WTC11 (cell line): ENCODE data around the gene INPP5A. TPM values are rescaled to one million over a fixed set of nuclear protein-coding genes. Genes with fewer than 3 reads are reported as not detected.

Experiments used
- ATAC-seq: fragments of 200-7000 bp; cut with Tn5 transposase; 2 replicates; pipeline ENCODE4 v1.10.0; 2021; ENCODE audit warnings: mild to moderate bottlenecking, moderate library complexity
- CTCF ChIA-PET: fragments of 300-600 bp; sonication (Branson Sonifier 250); formaldehyde crosslinking; loops from one replicate; lab custom pipeline; 2021; ENCODE audit warnings: antibody characterized with exemption; lab: Charles Lee
- POLR2A ChIA-PET: fragments of 350-600 bp; sonication (Branson Sonifier 250); formaldehyde crosslinking; loops from one replicate; lab custom pipeline; 2021; ENCODE audit warnings: antibody characterized with exemption; lab: Charles Lee
- DNase-seq: peaks from one replicate; pipeline ENCODE4 v3.0.0; 2021; ENCODE audit warnings: low spot score
- H3K27ac Mint-ChIP-seq: 2 replicates; pipeline ENCODE4 v1.8.0; 2021; ENCODE audit warnings: mixed read lengths
- H3K27me3 Mint-ChIP-seq: 2 replicates; pipeline ENCODE4 v1.8.0; 2021; ENCODE audit warnings: low read depth, mild to moderate bottlenecking, moderate library complexity, mixed read lengths
- H3K36me3 Mint-ChIP-seq: 2 replicates; pipeline ENCODE4 v1.8.0; 2021; ENCODE audit warnings: mixed read lengths
- H3K4me1 Mint-ChIP-seq: 2 replicates; pipeline ENCODE4 v1.8.0; 2022; ENCODE audit warnings: mixed read lengths
- H3K4me3 Mint-ChIP-seq: 2 replicates; pipeline ENCODE4 v1.8.0; 2021; ENCODE audit warnings: mild to moderate bottlenecking, moderate library complexity, mixed read lengths
- H3K9me3 Mint-ChIP-seq: 2 replicates; pipeline ENCODE4 v1.8.0; 2021; ENCODE audit warnings: mixed read lengths
- FOXP1 ChIP-seq: sonication (generic); formaldehyde crosslinking; IDR thresholded peaks from 2 replicates; pipeline ENCODE4 v1.8.0; 2022; ENCODE audit warnings: missing genetic modification reagents, mild to moderate bottlenecking, moderate library complexity, borderline replicate concordance
- GRHL2 ChIP-seq: fragments of 250-450 bp; sonication (Bioruptor Pico); IDR thresholded peaks from 2 replicates; pipeline ENCODE4 v1.8.0; 2022; ENCODE audit warnings: mild to moderate bottlenecking, moderate library complexity; ENCODE audit not compliant: insufficient replicate concordance, severe bottlenecking
- HMGA2 ChIP-seq: fragments of 250-450 bp; sonication (Bioruptor Pico); IDR thresholded peaks from 2 replicates; pipeline ENCODE4 v1.4.0; 2021; ENCODE audit warnings: mild to moderate bottlenecking, moderate library complexity
- MYBL2 ChIP-seq: sonication (generic); formaldehyde crosslinking; IDR thresholded peaks from 2 replicates; pipeline ENCODE4 v1.8.1; 2023; ENCODE audit warnings: mild to moderate bottlenecking, moderate library complexity, missing genetic modification reagents
- PRRX2 ChIP-seq: fragments of 250-450 bp; sonication (Bioruptor Pico); IDR thresholded peaks from 2 replicates; pipeline ENCODE4 v1.8.0; 2021; ENCODE audit warnings: mild to moderate bottlenecking
- SP1 ChIP-seq: sonication (generic); formaldehyde crosslinking; conservative IDR thresholded peaks from 2 replicates; pipeline ENCODE4 v1.8.1; 2022; ENCODE audit warnings: missing genetic modification reagents
- TEAD4 ChIP-seq: sonication (generic); formaldehyde crosslinking; IDR thresholded peaks from 2 replicates; pipeline ENCODE4 v1.8.0; 2022; ENCODE audit warnings: mild to moderate bottlenecking, missing genetic modification reagents
- ZNF232 ChIP-seq: sonication (generic); formaldehyde crosslinking; IDR thresholded peaks from 2 replicates; pipeline ENCODE4 v1.8.0; 2022; ENCODE audit warnings: mild to moderate bottlenecking, missing genetic modification reagents
- ZNF416 ChIP-seq: fragments of 250-450 bp; sonication (Bioruptor Pico); IDR thresholded peaks from 2 replicates; pipeline ENCODE4 v1.9.0; 2021; ENCODE audit warnings: mild to moderate bottlenecking, inconsistent platforms
- total RNA-seq: library from RNA; stranded (reverse); gene quantifications from 3 replicates; pipeline ENCODE4 v1.2.3, GENCODE V29; 2021
- TF ChIP-seq, protein P1 (sequence below): sonication (generic); formaldehyde crosslinking; IDR thresholded peaks from 2 replicates; pipeline ENCODE4 v1.8.0; 2022; ENCODE audit warnings: mild to moderate bottlenecking, missing genetic modification reagents
- TF ChIP-seq, protein P2 (sequence below): sonication (generic); formaldehyde crosslinking; IDR thresholded peaks from 2 replicates; pipeline ENCODE4 v1.8.1; 2023; ENCODE audit warnings: mild to moderate bottlenecking, missing genetic modification reagents
- TF ChIP-seq, protein P3 (sequence below): sonication (generic); formaldehyde crosslinking; IDR thresholded peaks from 2 replicates; pipeline ENCODE4 v1.8.1; 2022; ENCODE audit warnings: low read depth, mild to moderate bottlenecking, moderate library complexity, missing genetic modification reagents, borderline replicate concordance
- TF ChIP-seq, protein P4 (sequence below): sonication (generic); formaldehyde crosslinking; IDR thresholded peaks from 2 replicates; pipeline ENCODE4 v1.8.0; 2023; ENCODE audit warnings: missing genetic modification reagents, mild to moderate bottlenecking, borderline replicate concordance
- TF ChIP-seq, protein P5 (sequence below): sonication (generic); formaldehyde crosslinking; IDR thresholded peaks from 2 replicates; pipeline ENCODE4 v1.8.0; 2023; ENCODE audit warnings: missing genetic modification reagents
- TF ChIP-seq, protein P6 (sequence below): sonication (generic); formaldehyde crosslinking; IDR thresholded peaks from 2 replicates; pipeline ENCODE4 v1.8.1; 2022; ENCODE audit warnings: mild to moderate bottlenecking, missing genetic modification reagents, moderate library complexity, borderline replicate concordance

The INPP5A gene
- total RNA-seq, 1 experiment from 2014 or later = 22.1 TPM

DNA sequence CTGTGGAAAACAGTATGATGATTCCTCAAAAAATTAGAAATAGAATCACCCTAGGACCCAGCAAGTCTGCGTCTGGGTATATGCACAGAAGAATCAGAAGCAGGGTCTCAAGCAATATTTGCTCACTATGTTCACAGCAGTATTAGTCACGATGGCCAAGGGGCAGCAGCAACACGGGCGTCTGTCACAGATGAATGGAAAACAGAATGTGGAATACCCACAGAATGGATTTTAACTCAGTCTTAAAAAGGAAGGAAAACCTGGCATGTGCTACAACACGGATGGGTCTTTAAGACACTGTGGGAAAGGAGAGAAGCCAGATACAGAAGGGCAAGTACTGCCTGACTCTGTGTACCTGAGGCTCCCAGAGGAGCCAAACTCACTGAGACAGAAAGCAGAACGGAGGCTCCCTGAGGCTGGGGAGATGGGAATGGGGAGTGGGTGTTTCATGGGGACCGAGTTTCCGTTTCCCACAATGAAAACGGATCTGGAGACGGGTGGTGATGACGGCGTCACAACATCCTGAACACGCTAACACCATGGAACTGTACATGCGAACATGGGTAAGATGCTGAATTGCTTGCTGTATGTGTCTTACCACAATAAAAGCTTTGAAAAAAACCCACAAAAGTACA lies 36.7 kb upstream of the INPP5A start:
- TF ChIP-seq, protein P1, sequence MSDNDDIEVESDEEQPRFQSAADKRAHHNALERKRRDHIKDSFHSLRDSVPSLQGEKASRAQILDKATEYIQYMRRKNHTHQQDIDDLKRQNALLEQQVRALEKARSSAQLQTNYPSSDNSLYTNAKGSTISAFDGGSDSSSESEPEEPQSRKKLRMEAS (CRISPR knock-in tag) = no peak
- TF ChIP-seq, protein P2, sequence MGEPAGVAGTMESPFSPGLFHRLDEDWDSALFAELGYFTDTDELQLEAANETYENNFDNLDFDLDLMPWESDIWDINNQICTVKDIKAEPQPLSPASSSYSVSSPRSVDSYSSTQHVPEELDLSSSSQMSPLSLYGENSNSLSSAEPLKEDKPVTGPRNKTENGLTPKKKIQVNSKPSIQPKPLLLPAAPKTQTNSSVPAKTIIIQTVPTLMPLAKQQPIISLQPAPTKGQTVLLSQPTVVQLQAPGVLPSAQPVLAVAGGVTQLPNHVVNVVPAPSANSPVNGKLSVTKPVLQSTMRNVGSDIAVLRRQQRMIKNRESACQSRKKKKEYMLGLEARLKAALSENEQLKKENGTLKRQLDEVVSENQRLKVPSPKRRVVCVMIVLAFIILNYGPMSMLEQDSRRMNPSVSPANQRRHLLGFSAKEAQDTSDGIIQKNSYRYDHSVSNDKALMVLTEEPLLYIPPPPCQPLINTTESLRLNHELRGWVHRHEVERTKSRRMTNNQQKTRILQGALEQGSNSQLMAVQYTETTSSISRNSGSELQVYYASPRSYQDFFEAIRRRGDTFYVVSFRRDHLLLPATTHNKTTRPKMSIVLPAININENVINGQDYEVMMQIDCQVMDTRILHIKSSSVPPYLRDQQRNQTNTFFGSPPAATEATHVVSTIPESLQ (CRISPR knock-in tag) = no peak
- no peak for TF ChIP-seq HMGA2 (CRISPR knock-in tag)
- TF ChIP-seq, protein P3, sequence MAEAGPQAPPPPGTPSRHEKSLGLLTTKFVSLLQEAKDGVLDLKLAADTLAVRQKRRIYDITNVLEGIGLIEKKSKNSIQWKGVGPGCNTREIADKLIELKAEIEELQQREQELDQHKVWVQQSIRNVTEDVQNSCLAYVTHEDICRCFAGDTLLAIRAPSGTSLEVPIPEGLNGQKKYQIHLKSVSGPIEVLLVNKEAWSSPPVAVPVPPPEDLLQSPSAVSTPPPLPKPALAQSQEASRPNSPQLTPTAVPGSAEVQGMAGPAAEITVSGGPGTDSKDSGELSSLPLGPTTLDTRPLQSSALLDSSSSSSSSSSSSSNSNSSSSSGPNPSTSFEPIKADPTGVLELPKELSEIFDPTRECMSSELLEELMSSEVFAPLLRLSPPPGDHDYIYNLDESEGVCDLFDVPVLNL = no peak
- no peak for TF ChIP-seq PRRX2 (CRISPR knock-in tag)
- TF ChIP-seq ZNF416 (CRISPR knock-in tag) = no peak
- TF ChIP-seq FOXP1 (CRISPR knock-in tag) = no peak
- TF ChIP-seq TEAD4 = no peak
- TF ChIP-seq, protein P4, sequence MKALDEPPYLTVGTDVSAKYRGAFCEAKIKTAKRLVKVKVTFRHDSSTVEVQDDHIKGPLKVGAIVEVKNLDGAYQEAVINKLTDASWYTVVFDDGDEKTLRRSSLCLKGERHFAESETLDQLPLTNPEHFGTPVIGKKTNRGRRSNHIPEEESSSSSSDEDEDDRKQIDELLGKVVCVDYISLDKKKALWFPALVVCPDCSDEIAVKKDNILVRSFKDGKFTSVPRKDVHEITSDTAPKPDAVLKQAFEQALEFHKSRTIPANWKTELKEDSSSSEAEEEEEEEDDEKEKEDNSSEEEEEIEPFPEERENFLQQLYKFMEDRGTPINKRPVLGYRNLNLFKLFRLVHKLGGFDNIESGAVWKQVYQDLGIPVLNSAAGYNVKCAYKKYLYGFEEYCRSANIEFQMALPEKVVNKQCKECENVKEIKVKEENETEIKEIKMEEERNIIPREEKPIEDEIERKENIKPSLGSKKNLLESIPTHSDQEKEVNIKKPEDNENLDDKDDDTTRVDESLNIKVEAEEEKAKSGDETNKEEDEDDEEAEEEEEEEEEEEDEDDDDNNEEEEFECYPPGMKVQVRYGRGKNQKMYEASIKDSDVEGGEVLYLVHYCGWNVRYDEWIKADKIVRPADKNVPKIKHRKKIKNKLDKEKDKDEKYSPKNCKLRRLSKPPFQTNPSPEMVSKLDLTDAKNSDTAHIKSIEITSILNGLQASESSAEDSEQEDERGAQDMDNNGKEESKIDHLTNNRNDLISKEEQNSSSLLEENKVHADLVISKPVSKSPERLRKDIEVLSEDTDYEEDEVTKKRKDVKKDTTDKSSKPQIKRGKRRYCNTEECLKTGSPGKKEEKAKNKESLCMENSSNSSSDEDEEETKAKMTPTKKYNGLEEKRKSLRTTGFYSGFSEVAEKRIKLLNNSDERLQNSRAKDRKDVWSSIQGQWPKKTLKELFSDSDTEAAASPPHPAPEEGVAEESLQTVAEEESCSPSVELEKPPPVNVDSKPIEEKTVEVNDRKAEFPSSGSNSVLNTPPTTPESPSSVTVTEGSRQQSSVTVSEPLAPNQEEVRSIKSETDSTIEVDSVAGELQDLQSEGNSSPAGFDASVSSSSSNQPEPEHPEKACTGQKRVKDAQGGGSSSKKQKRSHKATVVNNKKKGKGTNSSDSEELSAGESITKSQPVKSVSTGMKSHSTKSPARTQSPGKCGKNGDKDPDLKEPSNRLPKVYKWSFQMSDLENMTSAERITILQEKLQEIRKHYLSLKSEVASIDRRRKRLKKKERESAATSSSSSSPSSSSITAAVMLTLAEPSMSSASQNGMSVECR (CRISPR knock-in tag) = no peak
- TF ChIP-seq, protein P5, sequence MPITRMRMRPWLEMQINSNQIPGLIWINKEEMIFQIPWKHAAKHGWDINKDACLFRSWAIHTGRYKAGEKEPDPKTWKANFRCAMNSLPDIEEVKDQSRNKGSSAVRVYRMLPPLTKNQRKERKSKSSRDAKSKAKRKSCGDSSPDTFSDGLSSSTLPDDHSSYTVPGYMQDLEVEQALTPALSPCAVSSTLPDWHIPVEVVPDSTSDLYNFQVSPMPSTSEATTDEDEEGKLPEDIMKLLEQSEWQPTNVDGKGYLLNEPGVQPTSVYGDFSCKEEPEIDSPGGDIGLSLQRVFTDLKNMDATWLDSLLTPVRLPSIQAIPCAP (CRISPR knock-in tag) = no peak
- no peak for TF ChIP-seq ZNF232 (CRISPR knock-in tag)
- TF ChIP-seq SP1 (CRISPR knock-in tag) = no peak
- TF ChIP-seq, protein P6, sequence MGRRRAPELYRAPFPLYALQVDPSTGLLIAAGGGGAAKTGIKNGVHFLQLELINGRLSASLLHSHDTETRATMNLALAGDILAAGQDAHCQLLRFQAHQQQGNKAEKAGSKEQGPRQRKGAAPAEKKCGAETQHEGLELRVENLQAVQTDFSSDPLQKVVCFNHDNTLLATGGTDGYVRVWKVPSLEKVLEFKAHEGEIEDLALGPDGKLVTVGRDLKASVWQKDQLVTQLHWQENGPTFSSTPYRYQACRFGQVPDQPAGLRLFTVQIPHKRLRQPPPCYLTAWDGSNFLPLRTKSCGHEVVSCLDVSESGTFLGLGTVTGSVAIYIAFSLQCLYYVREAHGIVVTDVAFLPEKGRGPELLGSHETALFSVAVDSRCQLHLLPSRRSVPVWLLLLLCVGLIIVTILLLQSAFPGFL (CRISPR knock-in tag) = no peak
- TF ChIP-seq GRHL2 (CRISPR knock-in tag) = no peak
- no peak for TF ChIP-seq MYBL2
- ATAC-seq = no peak
- H3K27me3 Mint-ChIP-seq = no peaks in the 10 kb centered on the region; the same call in 1 of the 2 replicates
- no peak for DNase-seq
- no peaks in the 10 kb centered on the region for H3K4me1 Mint-ChIP-seq
- no peak overlapping the region for H3K4me3 Mint-ChIP-seq
- ChIA-PET POLR2A (no interaction called here), CTCF (no interaction called here)
- H3K9me3 Mint-ChIP-seq = no peaks in the 10 kb centered on the region
- H3K36me3 Mint-ChIP-seq = no peaks in the 10 kb centered on the region
- H3K27ac Mint-ChIP-seq = no peak overlapping the region
